GM21576 (cell line): ENCODE measurements around the gene HOXA11.

Experiments used
- ATAC-seq: cut with Tn5 transposase; IDR thresholded peaks from one replicate; pipeline ENCODE4 v1.9.1; 2021; ENCODE audit warnings: mild to moderate bottlenecking, moderate library complexity; ENCODE audit not compliant: unreplicated experiment

The HOXA11 gene

GRCh38 chr7:27194002-27194352 lies 8.9 kb upstream of the HOXA11 start:
- no peak for ATAC-seq

- ATAC-seq: no peak
Observed at GRCh38 chr7:27193335-27194001, 8.4 kb upstream of the HOXA11 start.

- ATAC-seq: no peak
Observed at GRCh38 chr7:27192546-27193334, 7.7 kb upstream of the HOXA11 start.

- no peak for ATAC-seq
Observed at GRCh38 chr7:27191833-27192545, 7.0 kb upstream of the HOXA11 start.

GRCh38 chr7:27191161-27191731 lies 6.2 kb upstream of the HOXA11 start:
- ATAC-seq: no peak

GRCh38 chr7:27189997-27190748 lies 5.1 kb upstream of the HOXA11 start:
- ATAC-seq: no peak

- ATAC-seq: no peak
Observed at GRCh38 chr7:27189295-27189996, 4.4 kb upstream of the HOXA11 start.

- no peak for ATAC-seq
Observed at GRCh38 chr7:27188386-27189294, 3.6 kb upstream of the HOXA11 start.

- ATAC-seq: no peak
Observed at GRCh38 chr7:27187475-27188385, 2.7 kb upstream of the HOXA11 start.

- no peak for ATAC-seq
Observed at GRCh38 chr7:27186668-27187474, 1.8 kb upstream of the HOXA11 start.

- ATAC-seq: no peak
Observed at GRCh38 chr7:27185854-27186667, 1.0 kb upstream of the HOXA11 start.

GRCh38 chr7:27184337-27185012 lies 557 bp downstream of the HOXA11 start:
- no peak for ATAC-seq

GRCh38 chr7:27183682-27184336 lies 1.2 kb downstream of the HOXA11 start:
- no peak for ATAC-seq

GRCh38 chr7:27182861-27183681 lies 2.0 kb downstream of the HOXA11 start:
- ATAC-seq: no peak
